ENCODE measurements around the gene HTR4.
A peak's percentile ranks its signal among the peaks of the same experiment; 100 is the strongest.
"Not testable (repeated sequence)": the region's sequence is repeated elsewhere in the genome, so short reads cannot be mapped to it uniquely, and the experiment has no call there.

HTR4 gene

DNA sequence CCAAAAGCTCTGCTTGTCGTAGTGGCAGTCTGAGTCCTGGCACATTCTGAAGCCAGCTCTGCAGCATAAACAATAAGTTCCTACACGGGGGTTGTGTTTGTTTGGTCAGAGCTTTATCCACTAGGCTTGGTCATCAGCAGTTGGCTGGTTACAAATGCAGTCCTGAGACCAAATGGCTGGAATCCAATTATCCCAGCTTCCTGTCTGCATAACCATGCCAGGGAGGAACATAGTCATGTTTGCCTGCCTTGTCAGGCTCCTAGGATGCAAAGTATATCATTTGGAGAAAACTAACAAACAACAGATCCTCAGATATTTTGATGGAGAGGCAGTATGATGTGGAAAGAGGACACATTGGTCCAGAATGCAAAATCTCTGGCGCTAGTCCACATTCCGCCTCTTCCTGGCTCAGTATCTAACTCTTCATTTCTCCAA, 184.8 kb downstream of the HTR4 start:
- DNase-seq: no peak
- Histone ChIP-seq H3K27ac (ENCODE audit: insufficient read depth in 1 of 2, low read depth in 1 of 2, low read length in 2 of 2, poor library complexity in 1 of 2, severe bottlenecking in 2 of 2) (no peak overlapping the region), H3K36me3 (ENCODE audit: control insufficient read depth in 4 of 4, insufficient read depth in 4 of 4, low read length in 3 of 4) (no peaks in the 10 kb centered on the region), H3K4me3 (ENCODE audit: control insufficient read depth in 1 of 7, extremely low read depth in 1 of 7, insufficient read depth in 4 of 7, low read depth in 2 of 7, low read length in 6 of 7) (no peak overlapping the region), H3K9me3 (ENCODE audit: control extremely low read depth in 1 of 5, control insufficient read depth in 4 of 5, insufficient read depth in 2 of 5, low read depth in 1 of 5, low read length in 4 of 5) (no peaks in the 10 kb centered on the region), H3K27me3 (replicated peaks in 2 of 5; ENCODE audit: control insufficient read depth in 4 of 5, insufficient read depth in 5 of 5, low read length in 4 of 5) (no peaks in the 10 kb centered on the region), H3K4me1 (ENCODE audit: control extremely low read depth in 1 of 4, control insufficient read depth in 4 of 4, insufficient read depth in 4 of 4, low read length in 3 of 4) (no peaks in the 10 kb centered on the region)
- WGBS (ENCODE audit: insufficient coverage): 100% methylated on average over 2 of the region's 4 CpGs
- ChIA-PET POLR2A (no interaction called here), CTCF (interaction anchor here (0.7 to 1.4 kb wide), 4 partner anchors 10 to 28 kb away, joined by 3 to 7 read pairs (median 4); no protein-coding TSS in a partner anchor)

DNA sequence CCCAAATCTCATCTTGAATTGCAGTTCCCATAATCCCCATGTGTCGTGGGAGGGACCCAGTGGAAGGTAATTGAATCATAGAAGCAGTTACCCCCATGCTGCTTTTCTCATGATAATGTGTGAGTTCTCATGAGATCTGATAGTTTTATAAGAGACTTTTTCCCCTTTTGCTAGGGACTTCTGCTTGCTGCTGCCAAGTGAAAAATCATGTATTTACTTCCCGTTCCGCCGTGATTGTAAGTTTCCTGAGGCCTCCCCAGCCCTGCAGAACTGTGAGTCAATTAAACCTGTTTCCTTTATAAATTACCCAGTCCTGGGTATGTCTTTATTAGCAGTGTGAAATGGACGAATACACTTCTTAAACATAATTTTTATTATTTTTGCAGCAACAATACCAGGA, 185.6 kb downstream of the HTR4 start:
- H3K36me3 ChIP-seq (ENCODE audit: control insufficient read depth in 4 of 4, insufficient read depth in 4 of 4, low read length in 3 of 4); H3K4me1 ChIP-seq (ENCODE audit: control extremely low read depth in 1 of 4, control insufficient read depth in 4 of 4, insufficient read depth in 4 of 4, low read length in 3 of 4); H3K4me3 ChIP-seq (ENCODE audit: control insufficient read depth in 1 of 7, extremely low read depth in 1 of 7, insufficient read depth in 4 of 7, low read depth in 2 of 7, low read length in 6 of 7); H3K9me3 ChIP-seq (ENCODE audit: control extremely low read depth in 1 of 5, control insufficient read depth in 4 of 5, insufficient read depth in 2 of 5, low read depth in 1 of 5, low read length in 4 of 5); POLR2A ChIA-PET; DNase-seq; H3K27ac ChIP-seq (ENCODE audit: insufficient read depth in 1 of 2, low read depth in 1 of 2, low read length in 2 of 2, poor library complexity in 1 of 2, severe bottlenecking in 2 of 2); H3K27me3 ChIP-seq (replicated peaks in 2 of 5; ENCODE audit: control insufficient read depth in 4 of 5, insufficient read depth in 5 of 5, low read length in 4 of 5): not testable (repeated sequence)
- CTCF ChIA-PET: interaction anchor here (1.4 kb wide), 1 partner anchor 25 kb away, joined by 7 read pairs; no protein-coding TSS in a partner anchor
- WGBS (ENCODE audit: insufficient coverage): 83% methylated on average over 4 of the region's 5 CpGs

DNA sequence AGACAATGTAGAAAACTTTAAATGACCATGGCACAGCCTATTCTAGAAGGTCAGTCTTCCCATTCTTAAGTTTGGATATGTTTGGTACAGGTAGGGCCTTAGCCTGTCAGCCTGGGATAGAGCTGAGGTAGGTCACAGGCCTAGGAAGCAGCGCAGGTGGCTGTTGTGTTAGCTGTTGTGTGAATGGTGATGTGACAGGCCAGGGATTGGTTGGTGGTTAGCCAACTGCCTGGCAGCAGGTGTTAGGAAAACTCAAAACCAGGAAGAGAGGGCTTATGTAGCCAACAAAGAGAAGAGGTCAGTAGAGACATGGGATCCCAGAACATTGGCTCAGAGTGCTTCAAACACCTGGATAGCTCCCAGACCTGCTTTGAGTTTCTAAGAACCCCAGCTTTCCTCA, 186.4 kb downstream of the HTR4 start:
- no peaks in the 10 kb centered on the region for H3K27me3 ChIP-seq (replicated peaks in 2 of 5; ENCODE audit: control insufficient read depth in 4 of 5, insufficient read depth in 5 of 5, low read length in 4 of 5)
- DNase-seq: no peak
- H3K9me3 ChIP-seq (ENCODE audit: control extremely low read depth in 1 of 5, control insufficient read depth in 4 of 5, insufficient read depth in 2 of 5, low read depth in 1 of 5, low read length in 4 of 5): no peaks in the 10 kb centered on the region
- CTCF ChIA-PET: no interaction called here
- H3K4me3 ChIP-seq (ENCODE audit: control insufficient read depth in 1 of 7, extremely low read depth in 1 of 7, insufficient read depth in 4 of 7, low read depth in 2 of 7, low read length in 6 of 7): no peak overlapping the region
- POLR2A ChIA-PET: no interaction called here
- H3K4me1 ChIP-seq (ENCODE audit: control extremely low read depth in 1 of 4, control insufficient read depth in 4 of 4, insufficient read depth in 4 of 4, low read length in 3 of 4): no peaks in the 10 kb centered on the region
- no peaks in the 10 kb centered on the region for H3K36me3 ChIP-seq (ENCODE audit: control insufficient read depth in 4 of 4, insufficient read depth in 4 of 4, low read length in 3 of 4)
- 100% methylated on average over 1 of the region's 1 CpG for WGBS (ENCODE audit: insufficient coverage)
- no peak overlapping the region for H3K27ac ChIP-seq (ENCODE audit: insufficient read depth in 1 of 2, low read depth in 1 of 2, low read length in 2 of 2, poor library complexity in 1 of 2, severe bottlenecking in 2 of 2)

DNA sequence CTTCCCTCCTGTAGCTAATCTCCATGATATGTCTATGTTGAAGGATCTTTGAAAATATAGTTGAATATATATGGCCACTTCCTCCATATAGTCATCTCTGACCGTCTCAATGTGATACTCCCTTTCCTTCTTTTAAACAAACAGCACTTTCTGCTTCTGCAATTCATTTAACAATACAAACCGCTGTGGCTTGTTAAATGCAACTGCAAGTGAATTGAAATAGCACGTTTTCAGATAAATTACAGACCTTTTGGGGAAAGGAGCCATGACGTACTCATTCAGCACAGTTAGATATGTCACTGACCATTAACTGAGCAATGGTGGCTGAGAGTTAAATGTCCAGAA, 188.1 kb downstream of the HTR4 start:
- WGBS (ENCODE audit: insufficient coverage): 88% methylated on average over 3 of the region's 4 CpGs
- H3K9me3 ChIP-seq (ENCODE audit: control extremely low read depth in 1 of 5, control insufficient read depth in 4 of 5, insufficient read depth in 2 of 5, low read depth in 1 of 5, low read length in 4 of 5): no peaks in the 10 kb centered on the region
- H3K36me3 ChIP-seq (ENCODE audit: control insufficient read depth in 4 of 4, insufficient read depth in 4 of 4, low read length in 3 of 4): no peaks in the 10 kb centered on the region
- no peak for DNase-seq
- H3K4me3 ChIP-seq (ENCODE audit: control insufficient read depth in 1 of 7, extremely low read depth in 1 of 7, insufficient read depth in 4 of 7, low read depth in 2 of 7, low read length in 6 of 7): no peak overlapping the region
- ChIA-PET CTCF (interaction anchor here (1.3 to 1.4 kb wide), 2 partner anchors 11 to 16 kb away, joined by 3 to 4 read pairs; no protein-coding TSS in a partner anchor), POLR2A (no interaction called here)
- no peak overlapping the region for H3K27ac ChIP-seq (ENCODE audit: insufficient read depth in 1 of 2, low read depth in 1 of 2, low read length in 2 of 2, poor library complexity in 1 of 2, severe bottlenecking in 2 of 2)
- no peaks in the 10 kb centered on the region for H3K27me3 ChIP-seq (replicated peaks in 2 of 5; ENCODE audit: control insufficient read depth in 4 of 5, insufficient read depth in 5 of 5, low read length in 4 of 5)
- no peaks in the 10 kb centered on the region for H3K4me1 ChIP-seq (ENCODE audit: control extremely low read depth in 1 of 4, control insufficient read depth in 4 of 4, insufficient read depth in 4 of 4, low read length in 3 of 4)

DNA sequence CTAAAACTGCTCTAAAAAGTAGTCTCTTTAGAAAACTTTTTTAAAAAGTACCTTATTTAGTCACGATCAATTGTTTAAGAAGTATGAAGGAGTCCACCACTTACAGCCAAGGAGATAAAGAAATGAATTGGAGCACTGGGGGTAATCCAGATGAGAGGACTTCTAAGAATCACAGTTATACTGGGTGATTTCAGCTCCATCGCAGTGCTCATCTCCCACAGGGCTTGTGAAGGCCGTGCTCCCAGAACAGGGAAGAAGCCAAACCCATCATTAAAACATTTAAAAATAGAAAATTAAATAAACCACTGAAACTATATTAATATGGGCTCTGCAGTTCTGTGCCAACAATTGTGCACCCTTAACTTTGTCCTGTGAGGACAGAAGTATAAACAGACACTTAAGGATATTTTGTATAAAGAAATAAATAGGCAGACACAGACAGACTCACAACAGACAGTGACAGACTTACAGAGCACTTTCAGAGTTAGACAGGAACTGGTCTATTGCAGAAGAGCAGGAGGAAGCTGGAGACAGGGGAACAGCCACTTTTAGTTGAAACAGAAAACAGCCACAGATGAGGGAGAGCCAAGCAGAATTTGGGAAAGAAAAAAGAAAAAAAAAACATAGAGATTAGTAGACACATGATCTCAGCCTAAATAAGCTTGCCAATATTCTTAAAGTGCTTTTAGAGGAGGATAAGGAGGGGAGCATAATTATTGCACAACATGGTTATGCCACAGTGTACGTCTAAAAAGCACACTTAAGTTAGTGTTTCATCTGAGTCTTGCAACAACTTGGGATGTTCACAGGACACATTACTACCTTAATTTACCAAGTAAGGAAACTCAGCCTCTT, 188.7 kb downstream of the HTR4 start:
- Histone ChIP-seq H3K27ac (ENCODE audit: insufficient read depth in 1 of 2, low read depth in 1 of 2, low read length in 2 of 2, poor library complexity in 1 of 2, severe bottlenecking in 2 of 2) (no peak overlapping the region), H3K4me1 (ENCODE audit: control extremely low read depth in 1 of 4, control insufficient read depth in 4 of 4, insufficient read depth in 4 of 4, low read length in 3 of 4) (no peaks in the 10 kb centered on the region), H3K4me3 (ENCODE audit: control insufficient read depth in 1 of 7, extremely low read depth in 1 of 7, insufficient read depth in 4 of 7, low read depth in 2 of 7, low read length in 6 of 7) (no peak overlapping the region), H3K9me3 (ENCODE audit: control extremely low read depth in 1 of 5, control insufficient read depth in 4 of 5, insufficient read depth in 2 of 5, low read depth in 1 of 5, low read length in 4 of 5) (no peaks in the 10 kb centered on the region), H3K27me3 (replicated peaks in 2 of 5; ENCODE audit: control insufficient read depth in 4 of 5, insufficient read depth in 5 of 5, low read length in 4 of 5) (no peaks in the 10 kb centered on the region), H3K36me3 (ENCODE audit: control insufficient read depth in 4 of 4, insufficient read depth in 4 of 4, low read length in 3 of 4) (no peaks in the 10 kb centered on the region)
- no peak for DNase-seq
- ChIA-PET POLR2A (no interaction called here), CTCF (interaction anchor here (1.3 to 1.9 kb wide), 3 partner anchors 11 to 17 kb away, joined by 3 to 8 read pairs (median 4); no protein-coding TSS in a partner anchor)
- 100% methylated on average over 2 of the region's 4 CpGs for WGBS (ENCODE audit: insufficient coverage)

DNA sequence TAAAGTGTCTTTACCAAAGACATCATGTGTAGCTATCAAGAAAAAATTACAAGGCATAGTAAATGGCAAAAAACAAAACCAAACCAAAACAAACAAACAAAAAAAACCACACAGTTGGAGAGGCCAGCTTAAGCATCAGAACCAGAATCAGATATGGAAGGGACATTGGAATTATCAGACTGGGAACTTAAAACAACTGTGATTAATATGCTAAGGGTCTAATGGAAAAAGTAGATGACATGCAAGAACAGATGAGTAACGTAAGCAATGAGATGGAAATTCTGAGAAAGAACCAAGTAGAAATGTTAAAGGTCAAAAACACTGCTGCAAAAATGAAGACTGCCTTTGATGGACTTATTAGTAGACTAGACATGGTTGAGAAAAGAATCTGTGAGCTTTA, 194.7 kb downstream of the HTR4 start:
- ChIA-PET CTCF (interaction anchor here (1.2 kb wide), 1 partner anchor 19 kb away, joined by 3 read pairs; no protein-coding TSS in a partner anchor), POLR2A (no interaction called here)
- Histone ChIP-seq H3K27ac (ENCODE audit: insufficient read depth in 1 of 2, low read depth in 1 of 2, low read length in 2 of 2, poor library complexity in 1 of 2, severe bottlenecking in 2 of 2) (no peak overlapping the region), H3K4me1 (ENCODE audit: control extremely low read depth in 1 of 4, control insufficient read depth in 4 of 4, insufficient read depth in 4 of 4, low read length in 3 of 4) (no peaks in the 10 kb centered on the region), H3K36me3 (ENCODE audit: control insufficient read depth in 4 of 4, insufficient read depth in 4 of 4, low read length in 3 of 4) (no peaks in the 10 kb centered on the region), H3K27me3 (replicated peaks in 2 of 5; ENCODE audit: control insufficient read depth in 4 of 5, insufficient read depth in 5 of 5, low read length in 4 of 5) (peaks cover 0 to 1% (median 0%) of the 10 kb centered on the region in 5 experiments), H3K4me3 (ENCODE audit: control insufficient read depth in 1 of 7, extremely low read depth in 1 of 7, insufficient read depth in 4 of 7, low read depth in 2 of 7, low read length in 6 of 7) (no peak overlapping the region), H3K9me3 (ENCODE audit: control extremely low read depth in 1 of 5, control insufficient read depth in 4 of 5, insufficient read depth in 2 of 5, low read depth in 1 of 5, low read length in 4 of 5) (no peaks in the 10 kb centered on the region)
- 100% methylated on average over 1 of the region's 1 CpG for WGBS (ENCODE audit: insufficient coverage)
- DNase-seq: no peak

DNA sequence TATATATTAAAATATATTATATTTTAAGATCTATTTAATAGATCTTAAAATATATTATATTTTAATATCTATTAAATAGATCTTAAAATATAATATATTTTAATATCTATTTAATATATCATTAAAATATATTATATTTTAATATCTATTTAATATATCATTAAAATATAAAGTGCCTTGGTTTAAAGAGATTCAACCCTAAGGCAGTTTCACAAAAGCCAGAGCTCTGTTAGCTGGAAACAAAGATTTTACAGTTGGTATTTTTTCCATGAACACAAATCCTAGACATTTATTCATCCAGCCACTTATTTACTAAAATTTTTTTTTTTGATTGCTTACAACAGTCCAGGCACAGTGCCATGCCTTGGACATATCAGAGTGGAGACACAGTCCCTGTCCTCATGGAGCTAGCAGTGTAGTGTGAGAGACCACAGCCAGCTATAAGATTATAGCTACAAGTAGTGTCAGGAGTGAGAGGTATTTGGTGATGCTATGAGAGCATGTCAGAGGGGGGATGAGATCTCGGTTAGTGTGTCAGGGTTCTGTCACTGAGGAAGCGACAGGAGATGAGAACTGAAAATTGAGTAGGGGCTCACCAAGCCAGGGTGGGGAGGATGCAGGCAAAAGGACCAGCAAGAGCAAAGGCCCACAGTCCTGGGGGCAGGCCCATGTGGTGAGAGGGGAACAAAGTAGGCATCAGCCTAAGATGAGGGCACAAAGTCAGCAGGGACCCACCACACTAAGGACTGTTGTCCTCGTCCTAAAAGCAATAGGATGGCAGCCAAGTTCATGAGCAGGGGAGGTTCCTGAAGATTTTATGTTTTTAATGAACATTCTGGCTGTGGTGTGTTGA, 196.1 kb downstream of the HTR4 start:
- CTCF ChIA-PET: interaction anchor here (1.5 to 1.6 kb wide), 2 partner anchors 16 to 279 kb away, joined by 4 to 7 read pairs; no protein-coding TSS in a partner anchor

More for the DNA sequence above, 196.1 kb downstream of the HTR4 start:
- no peaks in the 10 kb centered on the region for H3K4me1 ChIP-seq (ENCODE audit: control extremely low read depth in 1 of 4, control insufficient read depth in 4 of 4, insufficient read depth in 4 of 4, low read length in 3 of 4)
- WGBS (ENCODE audit: insufficient coverage): 97% methylated on average over 3 of the region's 3 CpGs
- H3K9me3 ChIP-seq (ENCODE audit: control extremely low read depth in 1 of 5, control insufficient read depth in 4 of 5, insufficient read depth in 2 of 5, low read depth in 1 of 5, low read length in 4 of 5): no peaks in the 10 kb centered on the region
- peaks cover 0 to 1% (median 0%) of the 10 kb centered on the region in 5 experiments for H3K27me3 ChIP-seq (replicated peaks in 2 of 5; ENCODE audit: control insufficient read depth in 4 of 5, insufficient read depth in 5 of 5, low read length in 4 of 5)
- no peaks in the 10 kb centered on the region for H3K36me3 ChIP-seq (ENCODE audit: control insufficient read depth in 4 of 4, insufficient read depth in 4 of 4, low read length in 3 of 4)
- no peak overlapping the region for H3K27ac ChIP-seq (ENCODE audit: insufficient read depth in 1 of 2, low read depth in 1 of 2, low read length in 2 of 2, poor library complexity in 1 of 2, severe bottlenecking in 2 of 2)
- DNase-seq: peak in 1 of 3 donors; percentile 9
- H3K4me3 ChIP-seq (ENCODE audit: control insufficient read depth in 1 of 7, extremely low read depth in 1 of 7, insufficient read depth in 4 of 7, low read depth in 2 of 7, low read length in 6 of 7): no peak overlapping the region
- POLR2A ChIA-PET: no interaction called here
